Measurements from ENCODE around the gene SLC30A3.
"Not testable (repeated sequence)": the region's sequence is repeated elsewhere in the genome, so short reads cannot be mapped to it uniquely, and the experiment has no call there.

The SLC30A3 gene, protein sequence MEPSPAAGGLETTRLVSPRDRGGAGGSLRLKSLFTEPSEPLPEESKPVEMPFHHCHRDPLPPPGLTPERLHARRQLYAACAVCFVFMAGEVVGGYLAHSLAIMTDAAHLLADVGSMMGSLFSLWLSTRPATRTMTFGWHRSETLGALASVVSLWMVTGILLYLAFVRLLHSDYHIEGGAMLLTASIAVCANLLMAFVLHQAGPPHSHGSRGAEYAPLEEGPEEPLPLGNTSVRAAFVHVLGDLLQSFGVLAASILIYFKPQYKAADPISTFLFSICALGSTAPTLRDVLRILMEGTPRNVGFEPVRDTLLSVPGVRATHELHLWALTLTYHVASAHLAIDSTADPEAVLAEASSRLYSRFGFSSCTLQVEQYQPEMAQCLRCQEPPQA

GRCh38 chr2:27262379-27263286 is at the start of gene SLC30A3:
Gene SLC30A3 (minus strand): TSS chr2:27263047. CDS start chr2:27262906, 141 bp downstream.
- peak in 9 of 56 donors; percentile 4 to 37 (median 18) for DNase-seq

GRCh38 chr2:27312152-27312551 is 49.3 kb upstream of the SLC30A3 start:
- no peak for DNase-seq

DNA sequence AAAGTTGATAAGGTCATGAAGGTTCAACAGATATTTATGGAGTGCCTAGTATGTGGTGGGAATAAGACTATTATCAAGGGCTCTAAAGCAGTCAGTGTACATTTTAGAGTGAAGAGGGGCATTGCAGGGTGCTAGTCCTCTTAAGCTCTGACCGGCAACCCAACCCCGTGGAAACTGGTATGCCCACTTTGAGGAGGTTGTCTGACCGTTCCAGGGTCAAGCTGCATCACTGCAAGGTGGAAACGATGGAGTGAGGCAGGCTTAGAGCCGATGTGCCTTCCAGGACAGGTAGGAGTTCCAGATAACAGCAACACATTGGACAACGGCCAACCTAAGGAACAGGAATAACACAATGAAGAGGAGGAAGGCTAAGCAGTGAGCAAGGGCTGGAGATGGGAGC is 46.8 kb upstream of the SLC30A3 start:
- DNase-seq: no peak

DNA sequence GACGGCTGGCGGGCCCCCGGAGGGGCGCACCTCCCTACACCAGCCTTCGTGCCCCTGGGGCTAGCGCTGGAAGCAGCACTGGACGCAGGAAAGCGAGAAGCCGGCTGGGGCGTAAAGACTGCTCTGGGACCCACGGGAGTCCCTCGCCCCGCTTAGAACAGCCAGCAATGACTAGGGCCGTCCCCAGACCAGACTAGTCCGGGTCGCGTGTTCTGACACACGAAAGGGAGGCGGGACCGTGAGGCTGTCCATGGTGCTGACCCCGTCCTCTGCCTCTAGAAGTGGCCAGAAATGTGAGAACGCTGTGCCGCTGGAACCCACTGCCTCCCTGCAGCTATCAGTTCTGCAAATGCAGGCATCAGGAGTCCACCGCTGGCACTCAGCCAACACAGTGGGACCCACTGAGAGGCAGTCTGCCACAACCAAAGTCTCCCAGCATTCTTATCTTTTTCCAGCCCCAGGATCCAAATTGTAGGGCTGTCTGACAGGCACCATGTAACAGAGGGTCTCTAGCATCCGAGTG is 45.6 kb upstream of the SLC30A3 start, which contains the start of gene UCN:
TSS of gene UCN (minus strand) at position 87 of the 523 bp plus-strand sequence. CDS start 550 bp downstream, outside the sequence.
- DNase-seq: no peak

DNA sequence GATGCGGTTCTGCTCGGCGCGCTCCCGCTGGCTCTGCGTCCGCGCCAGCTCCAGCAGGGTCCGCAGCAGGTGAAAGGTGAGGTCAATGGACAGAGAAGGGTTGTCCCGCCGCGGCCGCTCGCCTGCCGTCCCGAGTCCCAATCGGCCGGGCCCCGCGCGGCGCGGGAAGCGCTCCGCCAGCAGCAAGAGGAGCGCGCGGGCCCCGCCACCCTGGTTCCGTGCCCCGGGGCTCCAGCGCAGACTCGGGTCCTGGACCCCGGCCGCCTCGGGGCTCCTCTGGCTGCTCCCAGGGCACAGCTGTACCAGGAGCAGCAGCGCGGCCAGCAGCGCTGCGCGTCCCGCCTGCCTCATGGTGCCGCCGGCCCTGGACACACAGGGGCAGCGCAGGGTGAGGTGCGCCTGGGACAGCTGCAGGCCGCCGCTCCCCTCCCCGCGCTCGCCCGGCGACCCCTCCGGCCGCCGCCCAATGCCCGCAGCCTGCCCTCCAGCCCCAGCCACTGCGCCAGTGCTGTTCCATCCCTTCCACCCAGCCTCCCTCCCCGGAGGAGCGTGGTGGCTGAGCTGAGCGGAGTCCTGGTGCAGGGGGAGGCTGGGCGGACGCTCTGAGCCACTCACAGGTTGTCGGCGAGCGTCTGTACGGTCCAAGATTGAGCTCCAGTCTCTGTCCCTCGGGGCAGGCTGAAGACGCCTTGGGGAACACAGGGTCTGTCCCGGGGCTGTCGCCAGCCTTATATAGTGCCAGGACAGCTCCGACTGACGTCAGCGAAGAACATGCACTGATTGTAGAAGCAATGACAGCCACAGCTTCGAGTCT is 44.9 kb upstream of the SLC30A3 start:
- no peak for DNase-seq

DNA sequence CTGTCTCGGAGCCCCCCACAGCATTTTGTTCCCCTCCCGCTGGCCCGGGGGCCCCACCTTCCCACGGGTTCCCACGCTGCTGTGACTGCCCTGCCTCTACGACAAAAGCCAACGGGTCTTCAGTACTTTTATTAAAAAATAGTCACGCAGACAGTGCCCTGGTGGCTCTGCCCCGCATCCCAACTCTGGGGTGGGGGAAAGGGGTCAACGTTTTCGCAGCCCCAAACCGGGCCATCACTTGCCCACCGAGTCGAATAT is 44.4 kb upstream of the SLC30A3 start:
- no peak for DNase-seq

GRCh38 chr2:27306573-27307286 is 43.9 kb upstream of the SLC30A3 start:
- no peak for DNase-seq

DNA sequence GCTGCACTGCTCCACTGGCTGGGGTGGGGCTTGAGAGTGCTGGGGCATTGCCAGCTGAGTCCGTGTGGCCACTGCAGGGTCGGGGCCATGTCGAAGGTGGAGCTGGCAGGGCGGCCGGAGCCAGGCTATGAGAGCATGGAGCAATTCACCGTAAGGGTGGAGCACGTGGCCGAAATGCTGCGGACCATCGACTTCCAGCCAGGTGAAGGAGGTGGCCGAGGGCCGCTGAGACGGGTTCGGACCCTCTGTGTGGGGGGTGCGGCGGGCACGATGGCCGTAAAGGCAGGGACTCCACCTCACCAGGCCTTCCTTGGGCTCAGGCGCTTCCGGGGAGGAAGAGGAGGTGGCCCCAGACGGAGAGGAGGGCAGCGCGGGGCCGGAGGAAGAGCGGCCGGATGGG is 43.3 kb upstream of the SLC30A3 start:
- no peak for DNase-seq

DNA sequence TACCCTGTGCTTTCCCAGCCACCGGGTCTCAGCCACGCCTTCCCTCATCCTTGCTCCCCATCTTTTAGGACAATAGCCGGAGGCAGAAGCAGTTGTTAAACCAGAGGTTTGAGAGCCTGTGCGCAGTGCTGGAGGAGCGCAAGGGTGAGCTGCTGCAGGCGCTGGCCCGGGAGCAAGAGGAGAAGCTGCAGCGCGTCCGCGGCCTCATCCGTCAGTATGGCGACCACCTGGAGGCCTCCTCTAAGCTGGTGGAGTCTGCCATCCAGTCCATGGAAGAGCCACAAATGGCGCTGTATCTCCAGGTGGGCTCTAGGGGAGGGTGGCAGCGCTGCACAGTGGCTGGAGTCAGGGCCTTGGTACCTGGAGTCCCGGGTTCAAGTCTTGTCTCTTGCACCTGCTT is 42.7 kb upstream of the SLC30A3 start:
- no peak for DNase-seq

GRCh38 chr2:27304488-27305240 is 41.8 kb upstream of the SLC30A3 start:
- DNase-seq: no peak

GRCh38 chr2:27303093-27304025 is 40.5 kb upstream of the SLC30A3 start:
- peak in 8 of 56 donors; percentile 4 to 36 (median 15) for DNase-seq

GRCh38 chr2:27300606-27301005 is 37.8 kb upstream of the SLC30A3 start:
- DNase-seq: not testable (repeated sequence)

DNA sequence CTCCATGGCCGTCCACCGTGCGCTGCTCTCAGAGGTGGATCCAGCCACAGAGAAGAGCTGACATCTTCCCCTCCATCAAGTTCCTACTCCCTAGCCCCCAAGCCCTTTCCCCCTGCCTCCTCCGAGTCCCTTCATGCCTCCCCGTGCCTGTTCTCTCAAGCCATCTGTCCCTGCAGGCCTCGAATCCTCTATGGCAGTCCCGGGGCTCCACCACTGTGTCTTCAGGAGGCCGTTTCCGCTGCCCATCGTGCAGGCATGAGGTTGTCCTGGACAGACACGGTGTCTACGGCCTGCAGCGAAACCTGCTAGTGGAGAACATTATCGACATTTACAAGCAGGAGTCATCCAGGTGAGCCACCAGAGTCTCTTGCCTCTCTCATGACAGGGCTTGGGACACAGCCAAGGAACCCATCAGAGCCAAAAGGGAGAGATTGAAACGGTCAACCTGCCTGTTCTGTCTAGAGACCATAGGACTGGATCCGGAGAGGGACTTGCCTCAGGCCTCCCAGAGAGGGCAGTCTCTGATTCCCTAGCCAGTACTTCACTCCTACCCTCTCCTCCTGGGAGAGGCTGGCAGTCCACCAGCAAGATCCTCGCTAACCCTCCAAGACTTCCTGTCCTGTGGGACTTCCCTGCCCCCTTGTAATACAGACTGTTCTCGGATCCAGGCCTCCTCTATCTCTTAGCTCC is 35.7 kb upstream of the SLC30A3 start:
- no peak for DNase-seq

DNA sequence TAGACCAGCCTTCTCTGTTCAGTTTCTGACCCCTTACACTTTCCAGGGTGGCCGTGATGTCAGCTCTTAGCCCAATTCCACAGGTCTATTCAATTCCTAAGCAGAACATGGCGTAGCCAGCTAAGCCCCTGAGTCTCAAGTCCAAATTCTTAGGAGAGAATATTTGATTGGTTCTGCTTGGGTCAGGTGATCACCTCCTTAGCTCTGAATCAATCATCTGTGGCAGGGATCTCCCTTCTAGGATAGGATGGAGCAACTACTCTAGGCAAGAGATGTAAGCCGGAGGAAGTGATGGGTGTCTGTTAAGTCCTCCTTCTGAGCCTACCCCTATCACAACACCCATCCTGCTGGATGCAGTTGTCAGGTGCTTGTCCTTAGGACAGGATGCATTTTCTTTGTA is 34.3 kb upstream of the SLC30A3 start:
- DNase-seq: no peak

- no peak for DNase-seq
Observed at GRCh38 chr2:27296481-27296880, 33.6 kb upstream of the SLC30A3 start.

- DNase-seq: no peak
Observed at GRCh38 chr2:27294928-27295327, 32.1 kb upstream of the SLC30A3 start.

GRCh38 chr2:27291865-27292264 is 29.0 kb upstream of the SLC30A3 start:
- no peak for DNase-seq

- no peak for DNase-seq
Observed at GRCh38 chr2:27290549-27290948, 27.7 kb upstream of the SLC30A3 start.

Measured in nucleus accumbens (tissue), 56 donors.